T-helper 22 cell (primary cell): Measurements from ENCODE around the gene RASGEF1B.

Experiments used
- DNase-seq: peaks from one replicate; pipeline ENCODE4 v3.0.0-alpha.2; 2020; ENCODE audit warnings: low read depth

RASGEF1B gene

DNA sequence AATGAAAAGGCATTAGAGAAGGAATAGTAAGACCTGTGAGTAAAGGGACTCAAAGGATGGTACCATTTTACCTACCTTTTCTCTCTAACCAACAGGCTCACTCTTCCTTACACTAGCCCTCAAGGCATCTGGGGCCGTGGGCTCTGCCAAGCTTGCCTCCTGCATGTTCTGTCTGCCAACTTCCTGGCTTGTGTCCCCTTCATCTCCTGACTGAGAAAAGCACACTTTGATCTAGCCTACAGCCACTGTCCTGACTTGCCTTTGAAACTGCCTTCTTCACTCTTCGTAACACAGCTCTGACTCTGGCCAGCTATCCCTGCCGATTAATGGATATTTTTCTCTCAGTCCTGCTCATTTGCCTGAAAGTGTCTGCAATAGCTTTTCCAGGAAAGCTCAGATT, 76.5 kb downstream of the RASGEF1B start:
- DNase-seq = no peak

DNA sequence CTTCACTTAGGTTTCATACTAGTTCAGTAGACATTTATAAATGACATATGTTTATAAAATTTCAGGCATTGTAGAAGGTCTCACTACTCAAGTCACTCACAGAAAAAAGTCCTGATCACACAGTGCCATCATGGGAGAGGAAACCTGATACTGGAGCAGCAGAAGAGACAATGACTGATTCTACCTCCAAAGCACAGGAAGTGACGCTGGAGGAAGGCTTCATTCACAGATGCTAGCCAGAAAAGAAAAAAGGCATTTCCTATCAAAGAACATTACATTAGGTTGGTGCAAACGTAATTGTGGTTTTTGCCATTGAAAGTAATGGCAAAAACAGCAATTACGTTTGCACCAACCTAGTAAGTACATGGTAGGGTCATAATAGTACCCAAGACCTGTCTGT, 79.5 kb downstream of the RASGEF1B start:
- DNase-seq = no peak

DNA sequence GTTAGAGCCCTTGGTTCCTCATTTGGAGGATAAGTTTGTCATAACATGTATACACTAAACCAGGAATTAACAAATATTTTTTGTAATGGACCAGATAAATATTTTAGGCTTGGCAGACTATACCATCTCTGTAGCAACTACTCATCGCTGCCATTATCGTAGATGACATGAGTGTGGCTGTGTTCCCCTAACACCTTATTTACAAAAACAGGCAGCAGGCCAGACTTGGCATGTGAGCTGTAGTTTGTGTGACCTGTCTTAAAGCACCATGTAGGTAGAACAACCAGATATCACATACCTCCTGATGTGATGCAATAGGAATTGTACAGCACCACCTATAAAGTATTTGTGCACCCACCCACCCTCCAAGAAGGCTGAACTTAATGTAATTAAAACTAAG, 82.0 kb downstream of the RASGEF1B start:
- no peak for DNase-seq

DNA sequence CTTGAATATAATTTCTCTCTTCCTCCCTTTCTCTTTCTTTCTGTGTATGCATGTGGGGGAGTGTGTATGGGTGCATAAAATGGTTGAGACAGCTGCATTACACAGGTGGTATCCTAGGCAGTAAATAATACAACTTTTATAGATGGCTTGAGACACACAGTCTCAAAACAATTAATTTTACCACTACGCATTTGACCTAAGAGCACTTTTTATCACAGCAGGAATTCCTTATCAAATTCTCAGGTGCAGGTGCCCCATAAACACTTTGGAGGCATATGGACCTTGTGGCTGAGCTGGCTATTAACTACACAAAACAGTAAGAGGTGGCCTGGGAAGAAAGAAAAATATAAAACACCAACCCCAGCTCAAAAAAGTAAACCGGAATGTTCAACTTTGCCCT, 91.3 kb downstream of the RASGEF1B start:
- DNase-seq = no peak

DNA sequence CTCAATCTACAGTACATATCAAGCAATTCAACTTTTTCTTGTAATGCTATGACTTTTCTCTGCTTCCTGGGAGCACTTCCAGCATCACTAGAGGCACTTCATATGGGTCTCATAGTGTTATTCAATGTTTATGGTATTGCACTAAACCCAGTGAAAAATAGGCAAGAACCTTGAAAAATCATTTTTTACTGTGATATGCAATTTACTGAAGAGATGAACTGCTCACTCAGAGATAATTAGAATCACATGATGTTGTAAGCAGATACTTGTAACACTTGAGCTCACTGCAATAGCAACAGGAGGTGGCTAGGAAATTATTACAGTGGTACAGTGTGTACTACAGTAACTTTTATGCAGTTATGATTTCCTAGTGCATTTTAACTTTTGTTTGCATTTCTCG, 93.3 kb downstream of the RASGEF1B start:
- DNase-seq = no peak

DNA sequence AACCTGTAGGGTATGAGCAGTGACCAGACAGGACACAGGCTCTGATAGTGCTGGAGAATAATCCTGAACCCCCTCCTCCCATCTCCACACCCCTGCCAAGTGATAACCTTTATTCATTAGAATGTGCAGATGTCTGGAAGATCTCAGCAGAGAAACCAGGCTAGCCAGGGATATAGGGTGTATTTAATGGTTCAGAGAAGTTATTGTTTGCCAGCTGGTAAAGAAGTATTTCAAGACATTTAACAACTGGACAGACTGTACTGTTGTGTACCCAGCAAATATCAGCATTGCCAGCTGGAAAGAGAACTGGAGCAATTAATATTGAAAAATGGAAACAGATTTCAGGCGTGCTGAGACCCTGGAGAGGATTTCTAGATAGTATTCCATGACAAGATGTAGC, 94.5 kb downstream of the RASGEF1B start:
- no peak for DNase-seq

DNA sequence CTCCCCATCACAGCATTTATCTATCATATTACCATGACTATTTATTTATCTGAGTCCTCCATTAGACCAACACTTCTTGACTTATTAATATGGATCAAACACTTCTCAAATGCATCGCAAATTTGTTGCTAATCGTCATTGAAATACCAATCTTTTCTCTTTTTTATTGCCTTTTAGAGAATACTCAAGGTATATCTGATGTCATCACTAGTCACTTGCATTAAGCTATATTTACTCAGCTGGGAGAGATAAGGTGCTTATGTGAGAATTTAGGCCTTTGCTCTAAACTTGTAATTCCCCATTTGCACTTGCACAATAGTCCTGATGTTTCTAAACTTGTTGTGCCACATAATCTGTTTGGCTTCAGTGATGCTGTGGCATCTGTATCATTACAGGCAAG, 95.0 kb downstream of the RASGEF1B start:
- DNase-seq = no peak
